Measurements from ENCODE around the gene NFATC2.

DNA sequence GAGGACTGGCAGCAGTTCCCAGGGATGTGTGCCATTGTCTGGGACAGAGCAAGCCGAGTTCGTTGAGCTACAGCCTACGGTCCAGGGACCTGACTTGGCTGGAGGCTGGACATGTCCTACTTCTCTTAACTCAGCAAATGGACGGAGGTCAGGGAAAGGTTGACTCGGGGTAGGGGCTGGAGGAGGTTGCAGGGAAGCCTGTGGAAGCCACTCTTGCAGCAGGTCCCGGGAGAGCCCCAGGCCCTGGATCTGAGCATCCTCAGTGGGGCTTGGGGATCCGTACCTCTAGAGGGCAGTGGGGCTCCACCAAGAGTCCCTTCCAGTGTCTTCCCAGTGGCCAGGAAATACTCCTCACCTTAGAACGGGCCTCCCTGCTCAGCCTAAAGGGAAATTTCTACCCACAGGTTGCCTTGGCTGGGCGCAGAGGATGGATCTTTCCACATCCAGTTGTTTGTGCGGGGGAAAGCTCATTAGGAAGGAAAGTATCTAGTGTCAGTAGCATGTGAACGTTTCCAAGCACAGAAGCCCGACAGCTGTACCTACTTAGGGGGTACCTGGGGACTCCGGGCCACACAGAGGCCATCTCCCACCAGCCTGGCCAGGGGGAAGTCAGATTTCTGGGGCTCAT, 170.2 kb downstream of the NFATC2 start:
- no peak for TF ChIP-seq YY1 (IDR thresholded peaks at IDR 0.05; ENCODE audit: low read depth)
- TF ChIP-seq FOXM1 (IDR thresholded peaks at IDR 0.05; ENCODE audit: borderline replicate concordance, low read depth): no peak
- TF ChIP-seq TAF1 (IDR thresholded peaks at IDR 0.05; ENCODE audit: low read depth): no peak
- TF ChIP-seq CREB1 (IDR thresholded peaks at IDR 0.05; ENCODE audit: low read depth): no peak
- TF ChIP-seq, protein P1, sequence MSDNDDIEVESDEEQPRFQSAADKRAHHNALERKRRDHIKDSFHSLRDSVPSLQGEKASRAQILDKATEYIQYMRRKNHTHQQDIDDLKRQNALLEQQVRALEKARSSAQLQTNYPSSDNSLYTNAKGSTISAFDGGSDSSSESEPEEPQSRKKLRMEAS (IDR thresholded peaks at IDR 0.05): no peak
- TF ChIP-seq CEBPB (IDR thresholded peaks at IDR 0.05): no peak
- no peak for TF ChIP-seq EP300 (IDR thresholded peaks at IDR 0.05; ENCODE audit: borderline replicate concordance)
- TF ChIP-seq, protein P2, sequence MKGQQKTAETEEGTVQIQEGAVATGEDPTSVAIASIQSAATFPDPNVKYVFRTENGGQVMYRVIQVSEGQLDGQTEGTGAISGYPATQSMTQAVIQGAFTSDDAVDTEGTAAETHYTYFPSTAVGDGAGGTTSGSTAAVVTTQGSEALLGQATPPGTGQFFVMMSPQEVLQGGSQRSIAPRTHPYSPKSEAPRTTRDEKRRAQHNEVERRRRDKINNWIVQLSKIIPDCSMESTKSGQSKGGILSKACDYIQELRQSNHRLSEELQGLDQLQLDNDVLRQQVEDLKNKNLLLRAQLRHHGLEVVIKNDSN (IDR thresholded peaks at IDR 0.05): no peak
- TF ChIP-seq, protein P3, sequence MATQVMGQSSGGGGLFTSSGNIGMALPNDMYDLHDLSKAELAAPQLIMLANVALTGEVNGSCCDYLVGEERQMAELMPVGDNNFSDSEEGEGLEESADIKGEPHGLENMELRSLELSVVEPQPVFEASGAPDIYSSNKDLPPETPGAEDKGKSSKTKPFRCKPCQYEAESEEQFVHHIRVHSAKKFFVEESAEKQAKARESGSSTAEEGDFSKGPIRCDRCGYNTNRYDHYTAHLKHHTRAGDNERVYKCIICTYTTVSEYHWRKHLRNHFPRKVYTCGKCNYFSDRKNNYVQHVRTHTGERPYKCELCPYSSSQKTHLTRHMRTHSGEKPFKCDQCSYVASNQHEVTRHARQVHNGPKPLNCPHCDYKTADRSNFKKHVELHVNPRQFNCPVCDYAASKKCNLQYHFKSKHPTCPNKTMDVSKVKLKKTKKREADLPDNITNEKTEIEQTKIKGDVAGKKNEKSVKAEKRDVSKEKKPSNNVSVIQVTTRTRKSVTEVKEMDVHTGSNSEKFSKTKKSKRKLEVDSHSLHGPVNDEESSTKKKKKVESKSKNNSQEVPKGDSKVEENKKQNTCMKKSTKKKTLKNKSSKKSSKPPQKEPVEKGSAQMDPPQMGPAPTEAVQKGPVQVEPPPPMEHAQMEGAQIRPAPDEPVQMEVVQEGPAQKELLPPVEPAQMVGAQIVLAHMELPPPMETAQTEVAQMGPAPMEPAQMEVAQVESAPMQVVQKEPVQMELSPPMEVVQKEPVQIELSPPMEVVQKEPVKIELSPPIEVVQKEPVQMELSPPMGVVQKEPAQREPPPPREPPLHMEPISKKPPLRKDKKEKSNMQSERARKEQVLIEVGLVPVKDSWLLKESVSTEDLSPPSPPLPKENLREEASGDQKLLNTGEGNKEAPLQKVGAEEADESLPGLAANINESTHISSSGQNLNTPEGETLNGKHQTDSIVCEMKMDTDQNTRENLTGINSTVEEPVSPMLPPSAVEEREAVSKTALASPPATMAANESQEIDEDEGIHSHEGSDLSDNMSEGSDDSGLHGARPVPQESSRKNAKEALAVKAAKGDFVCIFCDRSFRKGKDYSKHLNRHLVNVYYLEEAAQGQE (IDR thresholded peaks at IDR 0.05; ENCODE audit: low read depth): no peak
- TF ChIP-seq RAD21 (IDR thresholded peaks at IDR 0.05; ENCODE audit: low read depth): peak; percentile 94
- TF ChIP-seq ZBTB7A (IDR thresholded peaks at IDR 0.05; ENCODE audit: low read depth): no peak
- no peak for TF ChIP-seq TCF12 (IDR thresholded peaks at IDR 0.05; ENCODE audit: low read depth)
- no peak for TF ChIP-seq EGR1 (IDR thresholded peaks at IDR 0.05)
